Stomach smooth muscle (tissue), 2 donors: ENCODE data around the gene CLDN3.
A peak's percentile ranks its signal among the peaks of the same experiment; 100 is the strongest.
"Not testable (repeated sequence)": the region's sequence is repeated elsewhere in the genome, so short reads cannot be mapped to it uniquely, and the experiment has no call there.

ENCODE experiments used
- H3K27ac ChIP-seq: one replicate; pipeline ENCODE4 v1.7.0; 2013; ENCODE audit warnings: mild to moderate bottlenecking, low read length, inconsistent platforms
- H3K27me3 ChIP-seq, 2 donors: one replicate each; pipeline ENCODE4 v1.7.0; 2013; ENCODE audit warnings: low read length in 2 of 2; ENCODE audit not compliant: insufficient read depth in 2 of 2, control insufficient read depth in 1 of 2
- H3K36me3 ChIP-seq, 2 donors: one replicate each; pipeline ENCODE4 v1.7.0; 2013; ENCODE audit warnings: low read length in 2 of 2; ENCODE audit not compliant: control insufficient read depth in 2 of 2, insufficient read depth in 2 of 2
- H3K4me1 ChIP-seq: one replicate; pipeline ENCODE4 v1.7.0; 2013; ENCODE audit warnings: low read length; ENCODE audit not compliant: control insufficient read depth, insufficient read depth
- H3K4me3 ChIP-seq, 2 donors: one replicate each; pipeline ENCODE4 v1.7.0; 2013; ENCODE audit warnings: low read length in 2 of 2
- H3K9ac ChIP-seq, 2 donors: one replicate each; pipeline ENCODE4 v1.7.0; 2013; ENCODE audit warnings: low read length in 2 of 2, mild to moderate bottlenecking in 1 of 2
- H3K9me3 ChIP-seq, 2 donors: one replicate each; pipeline ENCODE4 v1.7.0; 2013; ENCODE audit warnings: low read length in 2 of 2; ENCODE audit not compliant: control insufficient read depth in 2 of 2
- donor health status: healthy.
- donor health status: Pancreatic carcinoma.

The CLDN3 gene

GRCh38 chr7:73720443-73720842, 49.6 kb downstream of the CLDN3 start:
- H3K27ac ChIP-seq = peak overlapping the region; percentile 41
- H3K27me3 ChIP-seq, H3K9me3 ChIP-seq, H3K36me3 ChIP-seq, H3K9ac ChIP-seq, H3K4me3 ChIP-seq: not testable (repeated sequence)
- H3K4me1 ChIP-seq = peaks cover 47% of the 10 kb centered on the region

DNA sequence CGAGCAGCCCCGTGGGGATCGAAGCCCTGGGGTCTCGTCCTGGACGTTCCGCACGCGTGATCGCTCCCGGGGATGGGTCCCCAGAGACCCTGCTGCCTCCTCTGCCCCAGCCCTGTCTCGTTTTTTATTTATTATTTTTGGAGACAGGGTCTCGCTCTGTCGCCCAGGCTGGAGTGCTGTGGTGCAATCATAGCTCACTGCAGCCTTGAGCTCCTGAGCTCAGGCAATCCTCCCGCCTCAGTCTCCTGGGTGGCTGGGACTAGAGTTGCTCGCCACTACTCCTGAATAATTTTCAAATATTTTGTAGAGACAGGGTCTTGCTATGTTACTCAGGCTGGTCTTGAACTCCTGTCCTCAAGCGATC, 50.3 kb downstream of the CLDN3 start:
- Histone ChIP-seq H3K4me3 (peak overlapping the region in 1 of 2 donors; percentile 57), H3K4me1 (peaks cover 49% of the 10 kb centered on the region), H3K36me3 (peaks cover 0 to 5% of the 10 kb centered on the region in 2 donors), H3K9ac (no peak overlapping the region), H3K9me3 (no peaks in the 10 kb centered on the region), H3K27me3 (no peaks in the 10 kb centered on the region), H3K27ac (peak overlapping the region; percentile 41)
